HG03097 (cell line): ENCODE measurements around the gene PIK3R6.

Experiments used
- ATAC-seq: cut with Tn5 transposase; IDR thresholded peaks from one replicate; pipeline ENCODE4 v1.9.1; 2021; ENCODE audit not compliant: unreplicated experiment, low FRiP score

The PIK3R6 gene

DNA sequence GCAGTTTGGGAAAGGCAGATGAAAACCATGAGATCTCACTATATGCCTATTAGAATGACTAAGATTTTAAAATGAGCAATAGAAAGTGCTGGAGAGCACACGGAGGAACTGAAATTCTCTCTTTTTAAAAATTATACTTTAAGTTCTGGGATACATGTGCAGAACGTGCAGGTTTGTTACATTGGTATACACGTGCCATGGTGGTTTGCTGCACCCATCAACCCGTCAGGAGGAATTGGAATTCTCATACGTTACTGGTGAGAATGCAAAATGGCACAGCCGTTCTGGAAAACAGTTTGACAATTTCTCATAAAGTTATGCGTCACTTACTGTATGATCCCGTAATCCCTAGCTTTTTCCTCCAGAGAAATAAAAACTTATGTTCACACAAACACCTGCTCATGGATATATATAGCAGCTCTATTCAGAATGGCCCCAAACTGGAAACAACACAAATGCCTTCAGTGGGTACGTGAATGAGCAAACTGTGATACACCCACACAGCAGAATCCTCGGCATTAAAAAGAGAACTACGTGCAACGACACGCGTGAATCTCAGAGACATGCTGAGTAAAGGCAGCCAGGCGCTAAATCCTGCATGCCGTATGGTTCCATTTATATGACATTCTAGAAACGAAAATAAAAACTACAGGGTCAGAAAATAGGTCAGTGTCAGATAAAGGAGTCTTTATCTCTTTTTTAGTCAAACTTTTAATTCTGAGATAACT, 11.8 kb downstream of the PIK3R6 start:
- ATAC-seq: no peak

DNA sequence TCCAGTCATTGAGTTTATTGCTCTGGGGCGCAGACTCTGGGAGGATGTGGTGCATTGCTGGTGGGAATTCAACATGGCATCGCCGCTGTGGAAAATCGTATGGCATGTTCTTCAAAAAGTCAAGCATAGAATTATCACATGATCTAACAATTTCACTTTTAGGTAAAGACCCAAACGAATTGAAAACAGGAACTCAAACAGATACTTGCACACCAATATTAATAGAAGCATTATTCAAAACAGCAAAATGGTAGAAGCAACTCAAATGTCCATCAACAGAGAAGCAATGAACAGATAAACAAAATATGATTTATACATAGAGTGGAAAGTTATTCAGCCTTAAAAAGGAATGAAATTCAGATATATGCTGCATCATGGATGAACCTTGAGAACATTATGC, 15.9 kb downstream of the PIK3R6 start:
- ATAC-seq: no peak

DNA sequence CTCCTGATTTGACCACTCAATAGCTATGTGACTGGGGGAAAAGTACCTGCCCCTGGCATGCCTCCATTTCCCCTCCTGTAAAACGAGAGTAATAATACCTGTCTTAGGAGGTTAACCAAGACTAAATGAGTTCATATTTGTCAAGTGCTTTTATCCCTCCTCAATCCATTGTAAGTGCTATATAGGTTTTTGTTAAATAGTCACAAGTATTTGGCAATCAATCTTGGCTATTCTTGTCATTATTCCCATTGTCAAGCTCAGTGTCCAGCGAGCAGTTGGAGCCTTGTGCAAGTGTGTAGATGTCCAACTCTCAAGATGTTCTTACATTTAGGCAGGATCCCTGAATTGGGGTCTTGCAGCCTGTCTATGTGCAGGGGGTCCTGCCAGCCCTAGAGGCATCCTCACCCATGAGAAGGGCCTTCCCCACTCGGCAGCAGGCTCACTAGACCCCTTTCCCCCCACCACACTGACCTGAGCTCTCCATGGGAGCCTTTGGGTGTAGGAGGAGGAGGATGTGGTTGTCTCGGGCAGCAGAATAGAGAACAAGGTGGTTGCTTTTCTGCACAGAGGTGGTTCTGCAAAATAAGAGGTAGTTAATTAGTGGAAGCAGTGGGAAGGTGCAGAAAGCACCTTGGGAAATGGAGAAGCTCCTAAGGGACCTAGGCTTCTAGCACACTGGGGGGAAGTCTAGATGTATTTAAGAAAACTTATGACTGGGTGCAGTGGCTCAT, 18.0 kb downstream of the PIK3R6 start:
- no peak for ATAC-seq

DNA sequence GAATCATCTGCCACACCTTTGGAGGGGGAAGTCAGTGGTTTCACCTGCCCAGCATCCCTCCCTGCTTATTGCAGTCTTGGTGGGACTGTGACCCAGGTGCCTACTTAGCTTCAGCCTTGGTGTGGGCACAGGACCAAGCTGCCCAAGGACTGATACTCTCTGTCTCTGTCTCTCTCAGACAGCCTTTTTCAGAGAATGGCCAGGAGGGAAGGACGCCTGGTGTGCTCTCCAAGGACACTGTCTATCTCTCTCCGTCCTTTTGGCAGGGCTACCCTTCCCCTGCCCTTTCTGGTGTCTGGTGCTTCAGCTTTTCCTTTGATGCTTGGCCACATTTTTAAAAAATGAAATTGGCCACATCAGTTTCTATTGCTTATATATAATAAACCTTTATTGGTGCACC, 19.6 kb downstream of the PIK3R6 start:
- no peak for ATAC-seq

DNA sequence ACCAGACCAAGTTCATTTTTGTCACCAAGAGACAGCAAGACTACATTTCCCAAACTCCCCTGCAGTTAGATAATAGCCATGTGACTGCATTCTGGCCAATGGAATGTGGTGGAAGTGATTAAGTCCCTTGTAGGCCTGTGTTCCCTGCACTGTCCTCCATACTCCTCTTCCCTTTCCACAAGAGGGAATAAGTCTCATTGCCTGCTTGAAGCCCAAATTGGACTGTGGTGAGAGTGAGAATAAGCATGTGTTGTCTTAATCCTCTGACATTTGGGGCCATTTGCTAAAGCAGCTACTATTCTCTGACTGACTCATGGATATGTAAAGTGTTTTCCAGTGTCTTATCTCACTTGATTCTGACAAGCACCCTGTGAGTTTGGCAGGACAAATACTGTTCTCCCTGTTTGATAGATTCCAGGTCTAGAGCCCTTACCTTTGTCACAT, 20.7 kb downstream of the PIK3R6 start:
- ATAC-seq: no peak

DNA sequence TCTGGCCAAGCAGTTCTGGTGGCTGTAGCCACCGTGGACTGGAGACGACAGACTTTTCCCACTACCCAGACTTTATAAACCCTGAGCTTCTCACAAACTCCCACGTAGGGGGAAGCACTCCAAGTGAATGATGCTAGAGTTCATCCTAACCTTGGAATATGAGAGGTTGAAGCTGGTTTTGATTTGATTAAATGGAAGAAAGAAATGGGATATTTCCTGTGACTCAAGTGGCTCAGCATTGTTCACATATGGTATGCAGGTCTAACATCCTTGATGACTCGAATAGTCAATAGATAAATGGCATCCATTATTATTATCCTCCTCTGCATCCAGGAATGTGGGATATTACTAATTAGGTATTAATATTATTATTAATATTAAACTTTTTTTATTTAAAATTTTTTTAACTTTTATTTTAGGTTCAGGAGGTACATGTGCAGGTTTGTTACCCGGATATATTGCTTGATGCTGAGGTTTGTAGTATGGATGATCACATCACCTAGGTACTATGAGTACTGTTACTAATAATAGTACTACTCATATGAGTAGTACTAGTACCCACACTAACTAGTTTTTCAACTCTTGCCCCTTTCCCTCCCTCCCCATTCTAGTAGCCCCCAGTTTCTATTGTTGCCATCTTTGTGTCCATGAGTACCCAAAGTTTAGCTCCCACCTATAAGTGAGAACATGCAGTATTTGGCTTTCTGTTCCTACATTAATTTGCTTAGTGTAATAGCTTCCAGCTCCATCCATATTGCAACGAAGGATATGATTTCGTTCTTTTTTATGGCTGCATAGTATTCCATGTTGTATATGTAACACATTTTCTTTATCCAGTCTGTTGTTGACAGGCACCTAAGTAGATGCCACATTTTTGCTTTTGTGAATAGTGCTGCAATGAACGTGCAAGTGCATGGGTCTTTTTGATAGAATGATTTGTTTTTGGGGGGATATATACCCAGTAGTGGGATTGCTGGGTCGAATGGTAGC, 22.9 kb downstream of the PIK3R6 start:
- no peak for ATAC-seq

DNA sequence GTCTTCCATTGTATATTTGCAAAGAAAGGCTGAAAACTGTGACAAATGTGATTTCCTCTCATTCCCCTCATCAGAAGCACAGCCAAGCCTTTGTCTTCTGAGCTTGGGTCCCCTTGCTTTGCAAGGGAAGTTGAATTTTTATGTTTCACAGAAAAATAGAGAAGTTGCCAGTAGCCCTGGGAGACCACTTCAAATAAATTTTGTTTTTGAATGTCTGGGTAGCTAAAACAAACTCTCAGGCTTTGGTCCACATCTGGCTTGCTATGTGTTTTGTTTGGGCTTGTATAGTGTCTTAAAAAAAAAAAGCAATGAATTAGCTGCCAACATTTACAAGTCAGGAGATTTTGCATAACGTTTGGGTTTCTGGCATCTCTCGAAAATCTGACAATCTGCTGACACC, 24.1 kb downstream of the PIK3R6 start:
- no peak for ATAC-seq

DNA sequence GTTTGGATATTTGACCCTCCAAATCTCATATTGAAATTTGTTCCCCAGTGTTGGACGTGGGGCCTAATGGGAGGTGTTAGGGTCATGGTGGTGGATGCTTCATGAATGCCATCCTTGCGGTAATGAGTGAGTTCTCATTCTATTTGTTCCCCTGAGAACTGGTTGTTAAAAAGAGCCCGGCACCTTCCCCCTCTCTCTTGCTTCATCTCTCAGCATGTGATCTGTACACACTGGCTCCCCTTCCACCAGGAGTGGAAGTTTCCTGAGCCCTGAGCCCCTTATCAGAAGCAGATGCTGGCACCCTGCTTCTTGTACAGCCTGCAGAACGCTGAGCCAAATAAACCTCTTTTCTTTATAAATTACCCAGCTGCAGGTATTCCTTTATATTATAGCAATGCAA, 25.6 kb downstream of the PIK3R6 start:
- no peak for ATAC-seq

DNA sequence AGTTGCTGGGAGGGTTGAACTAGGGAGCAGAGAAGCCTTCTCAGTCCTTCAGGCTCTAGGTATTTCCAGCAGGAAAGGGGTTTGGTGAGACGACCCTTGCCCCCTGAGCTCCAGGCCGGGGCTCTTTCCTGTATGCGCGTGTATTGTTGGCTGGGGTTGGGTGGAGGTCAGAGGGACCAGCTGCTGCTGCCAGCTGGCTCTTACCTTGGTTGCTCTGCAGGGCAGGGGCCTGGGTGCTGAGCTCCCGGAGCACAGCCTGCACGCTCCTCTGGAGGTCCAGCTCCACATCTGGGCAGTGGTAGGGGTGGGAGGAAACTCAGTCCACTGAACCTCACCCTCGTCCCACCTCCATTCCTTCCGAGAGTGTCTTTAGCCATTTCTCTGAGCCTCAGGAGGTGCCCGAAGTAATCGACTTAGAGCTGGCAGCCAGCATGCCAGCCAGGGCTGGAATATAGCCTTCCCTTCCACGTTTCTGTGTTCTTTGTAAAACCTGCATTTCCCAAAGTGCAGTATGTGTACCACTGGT, 28.0 kb downstream of the PIK3R6 start:
- no peak for ATAC-seq

DNA sequence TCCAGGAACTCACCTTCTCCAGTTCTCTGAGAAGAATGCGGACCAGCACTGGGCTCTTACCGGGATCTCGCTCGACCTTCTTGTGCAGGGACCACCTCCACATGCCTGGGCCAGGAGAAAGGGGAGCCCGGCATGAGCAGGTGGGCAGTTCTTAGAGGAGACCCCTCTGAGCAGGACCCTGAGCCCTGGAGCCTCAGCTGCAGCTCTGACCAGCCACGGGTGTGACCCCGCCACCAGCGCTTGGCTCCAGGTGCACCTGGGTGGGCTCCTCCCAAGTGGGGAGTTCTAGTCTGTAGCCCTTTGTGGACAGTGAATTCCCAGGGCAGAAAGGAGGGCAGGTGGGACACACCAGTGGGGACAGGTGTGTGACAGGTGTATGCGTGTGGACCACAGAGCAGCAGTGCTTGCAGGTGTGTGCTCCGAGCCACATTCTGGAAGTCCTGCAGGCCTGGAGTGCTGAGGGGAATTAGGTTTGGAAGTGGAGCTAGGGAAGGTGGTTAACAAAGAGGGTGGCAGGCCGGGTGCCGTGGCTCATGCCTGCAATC, 28.9 kb downstream of the PIK3R6 start:
- ATAC-seq: no peak

DNA sequence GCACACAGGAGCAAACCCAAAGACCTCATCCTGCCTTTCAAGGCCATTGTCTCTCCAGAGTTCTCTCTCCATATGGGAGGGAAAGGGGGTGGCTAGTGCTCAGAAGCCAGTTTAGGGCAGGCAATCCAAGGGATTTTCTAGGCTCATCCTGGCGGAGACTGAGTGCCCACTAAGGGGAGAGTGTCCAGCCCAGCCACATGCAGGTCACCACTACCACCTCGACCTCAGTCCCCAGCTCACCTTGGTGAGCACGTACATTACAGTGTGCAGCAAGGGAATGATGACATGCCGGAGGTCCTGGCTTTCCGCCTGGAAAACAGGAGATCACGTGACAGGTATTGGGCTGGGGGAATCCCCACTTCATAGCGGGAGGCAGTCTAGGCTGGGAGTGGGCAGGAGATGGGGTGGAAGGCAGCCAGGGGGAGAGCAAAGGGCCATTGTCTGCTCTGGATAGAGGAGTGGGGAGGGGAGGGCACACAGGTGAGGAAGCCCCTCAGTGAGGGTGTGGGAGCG, 29.9 kb downstream of the PIK3R6 start:
- no peak for ATAC-seq

DNA sequence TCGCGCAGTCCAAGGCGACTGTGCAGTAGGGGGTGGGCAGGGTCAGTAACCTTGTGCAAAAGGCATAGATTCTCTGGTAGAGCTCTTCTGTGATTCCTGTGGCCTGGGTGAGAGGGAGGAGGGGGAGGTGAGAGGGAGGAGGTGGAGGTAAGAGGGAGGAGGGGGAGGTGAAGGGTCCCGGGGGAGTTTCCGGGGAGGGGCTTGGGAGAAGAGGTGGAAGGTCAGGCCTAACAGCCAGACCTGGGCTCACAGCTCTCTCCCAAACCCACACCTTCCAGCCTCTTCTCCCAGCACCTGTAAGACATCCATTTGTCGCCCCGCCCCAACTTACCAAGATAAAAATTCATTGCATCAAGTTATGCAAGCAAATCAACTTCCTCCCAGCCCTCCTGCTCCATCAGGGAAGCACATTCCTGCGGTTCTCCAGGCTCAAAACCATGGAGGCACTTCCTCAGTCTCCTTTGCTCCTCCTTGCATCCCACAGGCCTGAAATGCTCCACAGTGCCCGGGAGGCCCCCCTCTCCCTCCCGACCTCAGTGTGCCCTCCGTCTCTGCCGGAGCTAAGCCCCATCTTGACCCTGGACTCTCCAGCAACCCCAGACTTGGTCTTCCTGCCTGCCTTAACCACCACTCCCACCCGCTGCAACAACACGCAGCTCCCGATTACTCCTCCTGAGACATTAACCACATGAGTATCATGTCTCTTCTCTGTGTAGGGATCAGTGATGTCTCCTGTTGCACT, 30.5 kb downstream of the PIK3R6 start:
- no peak for ATAC-seq

DNA sequence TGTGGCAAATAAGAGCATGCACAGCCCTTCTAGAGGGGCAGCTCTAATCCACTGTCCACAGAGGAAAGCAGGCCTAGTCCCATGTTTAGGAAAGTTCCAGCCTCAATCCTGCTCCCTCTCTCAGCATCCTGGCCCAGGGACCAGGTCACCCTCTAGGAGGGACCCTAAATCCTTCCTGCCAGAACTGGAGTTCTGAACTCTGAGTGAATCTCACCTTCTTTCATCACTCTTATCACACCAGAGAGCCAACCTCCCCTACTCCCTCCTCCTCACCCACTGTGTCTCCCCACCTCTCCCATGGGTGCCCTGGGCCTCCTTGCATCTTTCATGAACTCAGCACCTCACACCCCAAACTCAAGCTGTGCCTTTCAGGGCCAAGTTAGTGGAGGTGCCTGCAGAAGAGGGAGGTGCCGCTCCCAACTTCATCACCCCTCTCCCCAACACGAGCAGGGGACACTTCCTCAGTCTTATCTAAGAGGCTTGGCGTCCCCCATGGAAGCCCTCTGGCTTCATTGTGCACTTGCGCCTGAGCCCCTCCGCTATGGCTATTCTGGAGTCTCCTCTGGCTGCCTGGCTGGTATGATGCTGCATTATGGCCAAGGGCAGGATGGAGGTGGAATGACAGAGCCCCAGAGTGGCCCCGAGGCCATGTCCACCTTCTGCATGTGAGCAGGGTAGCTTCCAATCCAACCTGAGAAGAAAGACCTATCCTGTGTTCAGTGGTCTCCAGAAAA, 31.7 kb downstream of the PIK3R6 start:
- no peak for ATAC-seq

DNA sequence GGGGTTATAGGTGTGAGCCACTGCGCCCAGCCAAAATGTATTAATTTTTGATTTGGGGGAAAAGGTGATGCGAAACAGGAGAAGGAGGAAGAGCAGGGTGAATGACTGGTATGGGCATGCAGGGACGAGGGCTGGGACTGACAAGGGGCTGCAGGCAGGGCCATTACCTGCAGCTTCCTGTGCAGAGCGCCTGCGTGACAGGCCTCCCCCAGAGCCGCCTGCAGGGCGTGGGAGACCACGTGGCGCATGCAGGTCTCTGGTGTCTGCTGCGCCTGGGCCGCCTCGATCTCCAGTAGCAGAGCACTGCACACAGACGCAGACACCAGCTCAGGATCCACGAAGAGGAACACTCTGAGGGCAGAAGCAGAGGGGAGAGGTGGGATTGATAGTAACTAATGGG, 32.4 kb downstream of the PIK3R6 start:
- ATAC-seq: no peak

DNA sequence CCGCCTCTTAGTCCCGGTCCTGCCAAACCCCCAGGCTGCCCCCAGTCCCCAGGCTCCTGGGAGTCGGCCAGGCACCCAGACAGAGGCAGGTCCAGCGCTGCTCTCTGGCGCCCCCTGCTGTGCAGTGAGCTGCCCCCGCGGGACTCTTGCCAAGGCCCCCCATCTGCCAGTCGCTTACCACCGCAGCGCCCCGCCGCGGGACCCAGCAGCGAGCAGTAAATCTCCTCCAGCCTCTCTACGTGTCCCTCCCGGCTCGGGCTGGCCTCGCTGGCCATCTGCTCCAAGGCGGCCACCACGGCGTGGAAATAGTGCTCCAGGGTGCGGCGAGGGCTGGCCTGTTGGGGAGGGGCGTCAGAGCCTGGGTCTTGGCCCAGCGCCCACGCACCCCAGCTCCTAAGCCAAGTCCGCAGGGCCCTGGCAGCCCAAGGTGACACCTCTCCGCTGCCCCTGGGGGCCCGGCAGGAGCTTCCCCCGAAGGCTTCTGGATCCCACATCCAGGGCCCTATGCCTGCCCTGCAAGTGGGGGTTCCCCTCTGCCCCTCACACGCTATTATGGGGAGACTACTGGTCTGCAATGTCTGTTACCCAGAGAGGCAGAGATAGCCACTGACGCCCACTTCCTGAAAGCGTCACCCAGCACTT, 34.6 kb downstream of the PIK3R6 start:
- ATAC-seq: no peak

DNA sequence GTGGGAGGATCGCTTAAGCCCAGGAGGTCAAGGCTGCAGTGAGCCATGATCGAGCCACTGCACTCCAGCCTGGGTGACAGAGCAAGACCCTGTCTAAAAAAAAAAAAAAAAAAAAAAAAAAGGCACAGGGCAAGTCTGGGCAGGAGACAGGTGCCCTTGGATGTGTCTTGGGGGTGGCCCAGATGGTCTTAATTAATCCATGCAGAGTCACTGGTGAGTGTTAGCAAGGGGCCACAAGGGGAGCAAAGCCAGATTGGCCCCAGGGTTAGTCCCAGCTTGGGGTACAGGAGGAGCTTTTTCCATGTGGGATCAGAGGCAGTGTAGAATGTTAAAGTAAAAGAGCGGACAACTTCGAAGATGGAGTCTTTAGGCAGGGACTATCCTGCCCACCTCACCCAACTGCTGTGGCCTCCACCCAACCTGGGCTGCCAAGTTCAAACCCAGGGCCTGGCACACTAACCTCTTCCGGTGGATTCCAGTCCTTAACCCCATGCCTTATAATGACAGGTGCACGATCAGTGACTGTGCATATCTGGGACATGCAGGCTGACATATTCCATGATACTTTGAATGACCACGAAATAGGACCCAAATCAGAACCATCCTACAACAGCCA, 36.1 kb downstream of the PIK3R6 start:
- ATAC-seq: no peak

DNA sequence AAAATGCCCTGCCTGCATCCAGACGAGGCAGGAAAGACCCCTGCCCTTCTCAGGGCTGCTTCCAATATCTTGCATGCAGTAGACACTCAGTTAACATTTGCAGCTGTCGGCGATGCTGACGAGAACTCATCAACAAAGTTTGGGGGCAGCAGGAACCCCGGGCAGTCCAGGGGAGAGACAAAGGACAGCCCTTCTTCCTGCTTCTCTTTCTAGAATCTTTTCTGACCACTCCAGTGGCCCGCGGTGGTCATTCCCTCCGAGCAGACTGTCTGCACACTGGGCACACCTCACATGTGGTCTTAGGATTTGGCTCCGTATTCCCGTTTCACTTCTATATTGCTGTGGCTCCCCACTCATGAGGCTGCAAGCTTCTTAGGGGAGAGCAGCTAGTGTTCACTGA, 37.3 kb downstream of the PIK3R6 start:
- no peak for ATAC-seq
